ENCODE measurements around the gene PLEKHJ1.
"Not testable (repeated sequence)": the region's sequence is repeated elsewhere in the genome, so short reads cannot be mapped to it uniquely, and the experiment has no call there.

Gene PLEKHJ1

GRCh38 chr19:2236314-2237050, at the start of gene PLEKHJ1, which contains the start of gene SF3A2:
Gene PLEKHJ1, minus strand, starts transcription at chr19:2236329. Its CDS starts 81 bp downstream, at chr19:2236248.
Gene SF3A2, plus strand, starts transcription at chr19:2236824. Its CDS starts 6,595 bp downstream, at chr19:2243419.
- DNase-seq = peak; percentile 98

- DNase-seq = no peak
Observed at GRCh38 chr19:2283835-2284507, 47.8 kb upstream of the PLEKHJ1 start.

GRCh38 chr19:2282862-2283237, 46.7 kb upstream of the PLEKHJ1 start:
- no peak for DNase-seq

- no peak for DNase-seq
Observed at GRCh38 chr19:2282062-2282861, 46.1 kb upstream of the PLEKHJ1 start, which contains the start of gene PEAK3. Gene PEAK3, minus strand, starts transcription at chr19:2282175. Its CDS starts 1,244 bp downstream, at chr19:2280931.

GRCh38 chr19:2281265-2282061, 45.3 kb upstream of the PLEKHJ1 start:
- DNase-seq = not testable (repeated sequence)

- DNase-seq = no peak
Observed at GRCh38 chr19:2280633-2281264, 44.6 kb upstream of the PLEKHJ1 start.

GRCh38 chr19:2278459-2279158, 42.5 kb upstream of the PLEKHJ1 start:
- DNase-seq = no peak

GRCh38 chr19:2277138-2277537, 41.0 kb upstream of the PLEKHJ1 start:
- DNase-seq = no peak

GRCh38 chr19:2276429-2276986, 40.4 kb upstream of the PLEKHJ1 start:
- DNase-seq = no peak

- DNase-seq = no peak
Observed at GRCh38 chr19:2275588-2276428, 39.7 kb upstream of the PLEKHJ1 start.

GRCh38 chr19:2274931-2275535, 38.9 kb upstream of the PLEKHJ1 start:
- DNase-seq = no peak

- no peak for DNase-seq
Observed at GRCh38 chr19:2274185-2274711, 38.1 kb upstream of the PLEKHJ1 start.

- DNase-seq = peak; percentile 63
Observed at GRCh38 chr19:2273356-2274184, 37.4 kb upstream of the PLEKHJ1 start.

- no peak for DNase-seq
Observed at GRCh38 chr19:2271234-2272103, 35.3 kb upstream of the PLEKHJ1 start.

GRCh38 chr19:2270423-2271233, 34.5 kb upstream of the PLEKHJ1 start:
- peak; percentile 61 for DNase-seq

GRCh38 chr19:2270157-2270422, 34.0 kb upstream of the PLEKHJ1 start:
- DNase-seq = no peak

Measured in activated T-cell treated with anti-CD3 and anti-CD28 coated beads for 4 hours (primary cell).